HL-60 (cell line): ENCODE results near the gene CNGA1.
A peak's percentile ranks its signal among the peaks of the same experiment; 100 is the strongest.

Experiments used
- DNase-seq, 2 experiments: peaks; one replicate each; pipeline ENCODE4 v3.0.0-alpha.2; 2010 to 2020; ENCODE audit warnings: low read depth in 1 of 2, low spot score in 1 of 2
- H3K27ac ChIP-seq: fragments of 250-450 bp; sonication (Bioruptor Pico); replicated peaks from 2 replicates; pipeline ENCODE4 v1.5.1; 2020; ENCODE audit warnings: mild to moderate bottlenecking, moderate library complexity
- H3K27me3 ChIP-seq: fragments of 250-450 bp; sonication (Bioruptor Pico); 2 replicates; pipeline ENCODE4 v1.5.1; 2021; ENCODE audit warnings: mild to moderate bottlenecking, moderate library complexity; ENCODE audit not compliant: insufficient read depth, poor library complexity, severe bottlenecking
- H3K4me3 ChIP-seq: replicated peaks from 2 replicates; pipeline ENCODE4 v1.5.1; 2011; ENCODE audit warnings: mild to moderate bottlenecking, control low read depth, low read length; ENCODE audit not compliant: insufficient read depth
- CTCF ChIP-seq: IDR thresholded peaks from one replicate; pipeline ENCODE4 v1.5.1; 2011; ENCODE audit warnings: low read length, control low read depth, inconsistent platforms; ENCODE audit not compliant: insufficient read depth
- GABPA ChIP-seq: IDR thresholded peaks from 2 replicates; pipeline ENCODE4 v1.6.1; 2012; ENCODE audit warnings: low read depth
- POLR2AphosphoS5 ChIP-seq: IDR thresholded peaks from 2 replicates; pipeline ENCODE4 v1.6.1; 2012; ENCODE audit warnings: low read depth
- REST ChIP-seq: IDR thresholded peaks from 2 replicates; pipeline ENCODE4 v1.6.1; 2012; ENCODE audit warnings: low read depth; ENCODE audit not compliant: insufficient replicate concordance
- SPI1 ChIP-seq: IDR thresholded peaks from 2 replicates; pipeline ENCODE4 v1.6.1; 2012; ENCODE audit warnings: low read depth, mild to moderate bottlenecking, borderline replicate concordance

The CNGA1 gene

GRCh38 chr4:48017108-48017571 lies 659 bp upstream of the CNGA1 start:
- no peak for DNase-seq
- TF ChIP-seq SPI1 = no peak
- TF ChIP-seq CTCF = no peak
- no peak for TF ChIP-seq POLR2AphosphoS5
- no peak for TF ChIP-seq REST
- no peak for TF ChIP-seq GABPA
- H3K4me3 ChIP-seq = peak overlapping the region; percentile 69
- H3K27ac ChIP-seq = no peak overlapping the region
- H3K27me3 ChIP-seq = peaks cover 7% of the 10 kb centered on the region

- Histone ChIP-seq H3K27me3 (peaks cover 7% of the 10 kb centered on the region), H3K4me3 (no peak overlapping the region), H3K27ac (no peak overlapping the region)
- TF ChIP-seq REST = no peak
- TF ChIP-seq SPI1 = no peak
- no peak for TF ChIP-seq POLR2AphosphoS5
- no peak for TF ChIP-seq CTCF
- TF ChIP-seq GABPA = no peak
- DNase-seq = no peak
Measured at GRCh38 chr4:48015678-48016077, 803 bp downstream of the CNGA1 start.

GRCh38 chr4:48015216-48015615 lies 1.3 kb downstream of the CNGA1 start:
- no peak for DNase-seq
- TF ChIP-seq POLR2AphosphoS5 = no peak
- no peak for TF ChIP-seq GABPA
- TF ChIP-seq SPI1 = no peak
- no peak for TF ChIP-seq CTCF
- TF ChIP-seq REST = no peak
- peaks cover 7% of the 10 kb centered on the region for H3K27me3 ChIP-seq
- no peak overlapping the region for H3K4me3 ChIP-seq
- no peak overlapping the region for H3K27ac ChIP-seq
